ENCODE data around the gene MTF2. TPM values are rescaled to one million over a fixed set of nuclear protein-coding genes. Genes with fewer than 3 reads are reported as not detected.
"Not testable (repeated sequence)": the region's sequence is repeated elsewhere in the genome, so short reads cannot be mapped to it uniquely, and the experiment has no call there.

The MTF2 gene
- total RNA-seq, 4 donors from 2014 or later: 7.8 to 20.7 (median 10.3) TPM

DNA sequence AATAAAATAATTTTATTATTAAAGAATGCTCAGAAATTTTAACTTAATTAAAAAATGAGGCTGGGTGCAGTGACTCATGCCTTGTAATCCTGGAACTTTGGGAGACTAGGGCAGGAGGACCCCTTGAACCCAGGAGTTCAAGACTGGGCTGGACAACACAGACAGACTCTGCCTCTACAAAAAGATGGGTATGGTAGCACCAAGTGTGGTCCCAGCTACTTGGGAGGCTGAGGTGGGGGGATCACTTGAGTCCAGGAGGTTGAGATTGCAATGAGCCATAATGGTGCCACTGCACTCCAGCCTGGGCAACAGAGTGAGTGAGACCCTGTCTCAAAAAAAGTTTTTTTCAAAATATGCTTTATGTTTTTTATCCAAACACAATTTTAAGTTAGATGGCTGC is 75.8 kb downstream of the MTF2 start:
- TF ChIP-seq, protein P1, sequence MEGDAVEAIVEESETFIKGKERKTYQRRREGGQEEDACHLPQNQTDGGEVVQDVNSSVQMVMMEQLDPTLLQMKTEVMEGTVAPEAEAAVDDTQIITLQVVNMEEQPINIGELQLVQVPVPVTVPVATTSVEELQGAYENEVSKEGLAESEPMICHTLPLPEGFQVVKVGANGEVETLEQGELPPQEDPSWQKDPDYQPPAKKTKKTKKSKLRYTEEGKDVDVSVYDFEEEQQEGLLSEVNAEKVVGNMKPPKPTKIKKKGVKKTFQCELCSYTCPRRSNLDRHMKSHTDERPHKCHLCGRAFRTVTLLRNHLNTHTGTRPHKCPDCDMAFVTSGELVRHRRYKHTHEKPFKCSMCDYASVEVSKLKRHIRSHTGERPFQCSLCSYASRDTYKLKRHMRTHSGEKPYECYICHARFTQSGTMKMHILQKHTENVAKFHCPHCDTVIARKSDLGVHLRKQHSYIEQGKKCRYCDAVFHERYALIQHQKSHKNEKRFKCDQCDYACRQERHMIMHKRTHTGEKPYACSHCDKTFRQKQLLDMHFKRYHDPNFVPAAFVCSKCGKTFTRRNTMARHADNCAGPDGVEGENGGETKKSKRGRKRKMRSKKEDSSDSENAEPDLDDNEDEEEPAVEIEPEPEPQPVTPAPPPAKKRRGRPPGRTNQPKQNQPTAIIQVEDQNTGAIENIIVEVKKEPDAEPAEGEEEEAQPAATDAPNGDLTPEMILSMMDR (IDR thresholded peaks at IDR 0.05): no peak
- TF ChIP-seq POLR2AphosphoS5 (IDR thresholded peaks at IDR 0.05) (no peak), POLR2A (IDR thresholded peaks at IDR 0.05) (no peak), EP300 (IDR thresholded peaks at IDR 0.05) (no peak)
- H3K27me3 ChIP-seq: no peaks in the 10 kb centered on the region
- H3K4me3 ChIP-seq: no peak overlapping the region
- no peaks in the 10 kb centered on the region for H3K9me3 ChIP-seq
- no peak for ATAC-seq
- peaks cover 0 to 86% of the 10 kb centered on the region in 2 donors for H3K36me3 ChIP-seq
- no peak overlapping the region for H3K27ac ChIP-seq
- H3K4me1 ChIP-seq: peaks cover 0 to 9% (median 0%) of the 10 kb centered on the region in 3 donors

DNA sequence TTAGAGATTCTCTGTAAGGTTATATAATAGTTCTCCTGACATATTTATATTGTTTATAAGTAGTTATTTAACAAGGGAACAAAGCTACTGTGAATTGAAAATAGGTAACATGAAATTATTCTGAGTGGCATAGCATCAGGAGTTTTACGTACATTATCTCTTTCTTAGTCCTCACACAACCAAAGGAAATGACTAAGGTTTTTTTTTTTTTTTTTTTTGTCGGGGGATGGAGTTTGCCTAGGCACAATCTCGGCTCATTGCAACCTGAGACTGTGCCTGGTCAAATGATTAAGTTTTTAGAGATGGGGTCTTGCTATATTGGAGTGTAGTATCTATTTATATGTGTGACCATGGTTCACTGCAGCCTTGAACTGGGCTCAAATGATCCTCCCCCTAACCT is 76.3 kb downstream of the MTF2 start:
- Histone ChIP-seq H3K36me3 (peaks cover 0 to 83% of the 10 kb centered on the region in 2 donors), H3K9me3 (no peaks in the 10 kb centered on the region), H3K27ac (no peak overlapping the region), H3K27me3 (no peaks in the 10 kb centered on the region), H3K4me1 (peaks cover 0 to 9% (median 0%) of the 10 kb centered on the region in 3 donors), H3K4me3 (no peak overlapping the region)
- TF ChIP-seq EP300 (IDR thresholded peaks at IDR 0.05): no peak
- TF ChIP-seq, protein P1 (IDR thresholded peaks at IDR 0.05): no peak
- no peak for ATAC-seq
- WGBS, 2 donors (ENCODE audit: low coverage in 1 of 2): 60 to 62% methylated on average over 3 of the region's 3 CpGs

DNA sequence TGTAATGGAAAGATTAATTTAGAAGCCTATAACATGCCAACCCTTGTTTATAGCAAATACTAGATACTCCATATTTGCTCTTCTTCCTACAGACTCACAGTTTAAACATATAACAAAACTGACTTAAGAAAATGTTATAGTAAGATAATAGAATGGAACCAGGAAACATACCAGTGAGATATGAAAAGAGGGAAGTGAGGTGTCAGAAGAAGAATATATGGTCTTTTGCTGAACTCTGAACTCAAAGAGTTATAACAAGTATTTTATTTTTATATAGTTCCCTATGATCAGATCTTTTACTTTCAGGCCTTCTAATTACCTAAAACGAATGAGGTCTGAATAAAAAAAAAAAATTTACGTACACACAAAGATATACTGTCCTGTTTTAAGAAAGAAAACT is 80.3 kb downstream of the MTF2 start:
- 72 to 75% methylated on average over 2 of the region's 2 CpGs for WGBS, 2 donors (ENCODE audit: low coverage in 1 of 2)
- TF ChIP-seq, protein P1 (IDR thresholded peaks at IDR 0.05): no peak
- TF ChIP-seq POLR2AphosphoS5 (IDR thresholded peaks at IDR 0.05) (no peak), EP300 (IDR thresholded peaks at IDR 0.05) (no peak), POLR2A (IDR thresholded peaks at IDR 0.05) (no peak)
- Histone ChIP-seq H3K4me3 (no peak overlapping the region), H3K27me3 (no peaks in the 10 kb centered on the region), H3K36me3 (peaks cover 0 to 55% of the 10 kb centered on the region in 2 donors), H3K9me3 (no peaks in the 10 kb centered on the region), H3K4me1 (peaks cover 0 to 15% (median 3%) of the 10 kb centered on the region in 3 donors), H3K27ac (no peak overlapping the region)
- ATAC-seq: no peak

DNA sequence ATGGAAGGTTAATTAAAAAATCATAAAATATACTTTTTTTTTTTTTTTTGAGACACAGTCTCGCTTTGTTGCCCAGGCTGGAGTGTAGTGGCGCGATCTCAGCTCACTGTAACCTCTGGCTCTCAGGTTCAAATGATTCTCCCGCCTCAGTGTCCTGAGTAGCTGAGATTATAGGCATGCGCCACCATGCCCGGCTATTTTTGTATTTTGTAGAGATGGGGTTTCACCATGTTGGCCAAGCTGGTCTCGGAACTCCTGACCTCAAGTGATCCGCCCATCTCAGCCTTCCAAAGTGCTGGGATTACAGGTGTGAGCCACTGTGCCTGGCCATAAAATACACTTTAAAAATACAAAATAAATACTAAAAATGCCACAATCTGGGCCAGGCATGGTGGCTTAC is 84.2 kb downstream of the MTF2 start:
- ATAC-seq, H3K27ac ChIP-seq, H3K27me3 ChIP-seq, H3K9me3 ChIP-seq, H3K4me1 ChIP-seq, H3K4me3 ChIP-seq: not testable (repeated sequence)
- 87 to 95% methylated on average over 3 to 6 of the region's 8 CpGs for WGBS, 2 donors (ENCODE audit: low coverage in 1 of 2)
- peaks cover 0 to 18% of the 10 kb centered on the region in 2 donors for H3K36me3 ChIP-seq

DNA sequence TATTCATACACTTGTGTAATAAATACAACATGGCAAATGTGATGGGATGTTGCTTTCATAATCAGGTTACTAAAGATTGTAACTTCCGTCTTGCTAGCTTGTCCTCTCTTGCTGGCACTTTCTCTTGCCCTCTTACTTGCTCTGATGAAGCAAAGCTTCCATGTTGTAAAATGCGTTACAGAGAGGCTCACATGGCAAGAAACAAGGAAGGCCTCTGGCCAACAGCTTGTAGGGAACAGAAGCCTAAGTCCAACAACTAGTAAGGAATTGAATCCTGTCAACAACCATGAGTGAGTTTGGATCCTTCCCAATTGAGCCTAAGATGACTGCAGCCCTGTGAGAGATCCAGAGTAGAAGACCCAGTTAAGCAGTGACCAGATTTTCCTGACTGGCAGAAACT is 85.7 kb downstream of the MTF2 start:
- Histone ChIP-seq H3K4me3 (no peak overlapping the region), H3K9me3 (peaks cover 0 to 9% (median 0%) of the 10 kb centered on the region in 3 donors), H3K27ac (no peak overlapping the region), H3K36me3 (peaks cover 0 to 8% of the 10 kb centered on the region in 2 donors), H3K4me1 (peaks cover 0 to 6% (median 3%) of the 10 kb centered on the region in 3 donors), H3K27me3 (no peaks in the 10 kb centered on the region)
- 88 to 90% methylated on average over 2 of the region's 2 CpGs for WGBS, 2 donors (ENCODE audit: low coverage in 1 of 2)
- TF ChIP-seq EP300 (IDR thresholded peaks at IDR 0.05) (no peak), POLR2AphosphoS5 (IDR thresholded peaks at IDR 0.05) (no peak), POLR2A (IDR thresholded peaks at IDR 0.05) (no peak)
- TF ChIP-seq, protein P1 (IDR thresholded peaks at IDR 0.05): no peak
- no peak for ATAC-seq

DNA sequence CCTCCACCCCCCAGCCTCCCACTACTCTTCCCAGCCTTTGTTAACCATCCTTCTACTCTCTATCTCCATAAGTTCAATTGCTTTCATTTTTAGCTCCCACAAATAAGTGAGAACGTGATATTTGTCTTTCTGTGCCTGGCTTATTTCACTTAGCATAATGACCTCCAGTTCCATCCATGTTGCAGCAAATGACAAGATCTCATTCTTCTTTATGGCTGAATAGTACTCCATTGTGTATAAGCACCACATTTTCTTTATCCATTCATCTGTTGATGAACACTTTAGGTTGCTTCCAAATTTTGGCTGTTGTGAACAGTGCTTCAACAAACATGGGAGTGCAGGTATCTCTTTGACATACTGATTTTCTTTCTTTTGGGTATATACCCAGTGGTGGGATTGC is 86.8 kb downstream of the MTF2 start:
- not testable (repeated sequence) for H3K27me3 ChIP-seq
- 87 to 100% methylated on average over 1 of the region's 1 CpG for WGBS, 2 donors (ENCODE audit: low coverage in 1 of 2)

More for the DNA sequence above, 86.8 kb downstream of the MTF2 start:
- H3K27ac ChIP-seq, H3K4me3 ChIP-seq, H3K36me3 ChIP-seq, ATAC-seq: not testable (repeated sequence)
- Histone ChIP-seq H3K9me3 (peaks cover 0 to 14% (median 0%) of the 10 kb centered on the region in 3 donors), H3K4me1 (peaks cover 0 to 11% (median 3%) of the 10 kb centered on the region in 3 donors)

All from gastroesophageal sphincter (tissue), 4 donors.